H9 (cell line): ENCODE data around the gene SLC7A5. TPM values are rescaled to one million over a fixed set of nuclear protein-coding genes. Genes with fewer than 3 reads are reported as not detected.
"Not testable (repeated sequence)": the region's sequence is repeated elsewhere in the genome, so short reads cannot be mapped to it uniquely, and the experiment has no call there.

Experiments
- DNase-seq: peaks from one replicate; pipeline ENCODE4 v3.0.0-alpha.2; 2017
- H2AFZ ChIP-seq: one replicate; pipeline ENCODE4 v1.6.1; 2013; ENCODE audit warnings: mild to moderate bottlenecking, low read length, control low read depth, moderate library complexity
- H2AK5ac ChIP-seq: 2 replicates; pipeline ENCODE4 v1.6.1; 2013; ENCODE audit warnings: low read length, control low read depth, mixed read lengths; ENCODE audit not compliant: insufficient read length
- H2BK120ac ChIP-seq: one replicate; pipeline ENCODE4 v1.6.1; 2013; ENCODE audit warnings: low read depth, mild to moderate bottlenecking, low read length, control low read depth, inconsistent platforms; ENCODE audit not compliant: poor library complexity, severe bottlenecking
- H2BK12ac ChIP-seq: 2 replicates; pipeline ENCODE4 v1.6.1; 2013; ENCODE audit warnings: low read length, control low read depth, mixed read lengths, low read depth; ENCODE audit not compliant: insufficient read length
- H2BK15ac ChIP-seq: 2 replicates; pipeline ENCODE4 v1.6.1; 2013; ENCODE audit warnings: low read depth, low read length, control low read depth
- H2BK20ac ChIP-seq: one replicate; pipeline ENCODE4 v1.6.1; 2013; ENCODE audit warnings: low read depth, mild to moderate bottlenecking, low read length, control low read depth, inconsistent platforms; ENCODE audit not compliant: poor library complexity, severe bottlenecking
- H2BK5ac ChIP-seq: 2 replicates; pipeline ENCODE4 v1.6.1; 2013; ENCODE audit warnings: low read length, control low read depth, mixed read lengths; ENCODE audit not compliant: insufficient read length
- H3K14ac ChIP-seq: 2 replicates; pipeline ENCODE4 v1.6.1; 2013; ENCODE audit warnings: low read length, control low read depth; ENCODE audit not compliant: insufficient read depth
- H3K18ac ChIP-seq: 2 replicates; pipeline ENCODE4 v1.6.1; 2013; ENCODE audit warnings: low read depth, mild to moderate bottlenecking, mixed read lengths, low read length, control low read depth; ENCODE audit not compliant: insufficient read length
- H3K23ac ChIP-seq: 2 replicates; pipeline ENCODE4 v1.6.1; 2013; ENCODE audit warnings: low read length, control low read depth, mixed read lengths, low read depth; ENCODE audit not compliant: insufficient read length
- H3K23me2 ChIP-seq: 2 replicates; pipeline ENCODE4 v1.6.1; 2013; ENCODE audit warnings: low read depth, mild to moderate bottlenecking, mixed read lengths, low read length, control low read depth; ENCODE audit not compliant: insufficient read length, poor library complexity, severe bottlenecking
- H3K27ac ChIP-seq: 2 replicates; pipeline ENCODE4 v1.5.1; 2013; ENCODE audit warnings: low read length, control low read depth, mixed read lengths, low read depth; ENCODE audit not compliant: insufficient read length
- H3K27me3 ChIP-seq: 2 replicates; pipeline ENCODE4 v1.6.1; 2013; ENCODE audit warnings: low read length, control low read depth, inconsistent platforms; ENCODE audit not compliant: insufficient read depth
- H3K4ac ChIP-seq: 2 replicates; pipeline ENCODE4 v1.6.1; 2013; ENCODE audit warnings: low read depth, mild to moderate bottlenecking, control low read depth, inconsistent platforms, low read length, moderate library complexity
- H3K4me1 ChIP-seq: 2 replicates; pipeline ENCODE4 v1.6.1; 2013; ENCODE audit warnings: low read length, control low read depth, inconsistent platforms; ENCODE audit not compliant: insufficient read depth
- H3K4me2 ChIP-seq: 2 replicates; pipeline ENCODE4 v1.6.1; 2013; ENCODE audit warnings: low read length, control low read depth, mixed read lengths; ENCODE audit not compliant: insufficient read length, insufficient read depth
- H3K56ac ChIP-seq: 2 replicates; pipeline ENCODE4 v1.6.1; 2013; ENCODE audit warnings: low read depth, mild to moderate bottlenecking, mixed read lengths, low read length, control low read depth; ENCODE audit not compliant: insufficient read length
- H3K79me1 ChIP-seq: 2 replicates; pipeline ENCODE4 v1.6.1; 2013; ENCODE audit warnings: low read depth, mild to moderate bottlenecking, moderate library complexity, low read length, control low read depth, inconsistent platforms; ENCODE audit not compliant: insufficient read depth, poor library complexity, severe bottlenecking
- H3K79me2 ChIP-seq: 2 replicates; pipeline ENCODE4 v1.6.1; 2013; ENCODE audit warnings: low read length, control low read depth, inconsistent platforms; ENCODE audit not compliant: insufficient read depth
- H3K9ac ChIP-seq: 2 replicates; pipeline ENCODE4 v1.6.1; 2013; ENCODE audit warnings: low read length, control low read depth, mixed read lengths; ENCODE audit not compliant: insufficient read length; ENCODE audit errors: extremely low read depth
- H3K9me3 ChIP-seq: one replicate; pipeline ENCODE4 v1.6.1; 2013; ENCODE audit warnings: low read depth, low read length, inconsistent platforms; ENCODE audit not compliant: control insufficient read depth
- H3T11ph ChIP-seq: one replicate; pipeline ENCODE4 v1.6.1; 2013; ENCODE audit warnings: mild to moderate bottlenecking, low read length, control low read depth, inconsistent platforms
- H4K20me1 ChIP-seq: one replicate; pipeline ENCODE4 v1.6.1; 2013; ENCODE audit not compliant: control insufficient read depth, insufficient read length, insufficient read depth
- H4K5ac ChIP-seq: 2 replicates; pipeline ENCODE4 v1.6.1; 2013; ENCODE audit warnings: low read depth, mild to moderate bottlenecking, mixed read lengths, low read length, control low read depth; ENCODE audit not compliant: insufficient read length
- H4K8ac ChIP-seq: replicated peaks from 2 replicates; pipeline ENCODE4 v1.6.1; 2013; ENCODE audit warnings: low read length, control low read depth, mixed read lengths, low read depth; ENCODE audit not compliant: insufficient read length
- H4K91ac ChIP-seq: 2 replicates; pipeline ENCODE4 v1.6.1; 2013; ENCODE audit warnings: low read depth, mild to moderate bottlenecking, moderate library complexity, mixed read lengths, low read length, control low read depth; ENCODE audit not compliant: insufficient read length
- H3K27ac Mint-ChIP-seq, 3 experiments: 2 replicates in 2 of 3; 3 replicates in 1 of 3; pipeline ENCODE4 v1.8.0; 2020 to 2021; ENCODE audit warnings: mixed read lengths in 3 of 3, mild to moderate bottlenecking in 1 of 3, moderate library complexity in 1 of 3
- H3K27me3 Mint-ChIP-seq: 2 replicates; pipeline ENCODE4 v1.8.0; 2021; ENCODE audit warnings: low read depth, mild to moderate bottlenecking, moderate library complexity, mixed read lengths
- H3K36me3 Mint-ChIP-seq, 3 experiments: 2 replicates in 2 of 3; 3 replicates in 1 of 3; pipeline ENCODE4 v1.8.0; 2020 to 2021; ENCODE audit warnings: low read depth in 3 of 3, mixed read lengths in 3 of 3; ENCODE audit not compliant: insufficient read depth in 1 of 3
- H3K4me1 Mint-ChIP-seq, 2 experiments: 2 replicates each; pipeline ENCODE4 v1.8.0; 2020; ENCODE audit warnings: mixed read lengths in 2 of 2
- H3K4me3 Mint-ChIP-seq, 2 experiments: 2 replicates in 1 of 2; 3 replicates in 1 of 2; pipeline ENCODE4 v1.8.0; 2020 to 2021; ENCODE audit warnings: mild to moderate bottlenecking in 2 of 2, mixed read lengths in 2 of 2, moderate library complexity in 1 of 2
- H3K9me3 Mint-ChIP-seq, 2 experiments: 2 replicates in 1 of 2; 3 replicates in 1 of 2; pipeline ENCODE4 v1.8.0; 2020; ENCODE audit warnings: mild to moderate bottlenecking in 2 of 2, mixed read lengths in 2 of 2, moderate library complexity in 1 of 2
- WGBS: extraction: QIAGEN DNeasy Blood & Tissue Kit; methylation state at CpG from one replicate; pipeline ENCODE4 v1.1.7; 2013; ENCODE audit warnings: missing lambda C conversion rate, low lambda C conversion rate, mixed read lengths; ENCODE audit not compliant: insufficient read length; ENCODE audit errors: extremely low coverage; 5-methylcytosine and 5-hydroxymethylcytosine counted together
- total RNA-seq: library from RNA; stranded (reverse); gene quantifications from 2 replicates; pipeline ENCODE4 v1.2.1, GENCODE V29; 2021

The SLC7A5 gene
- total RNA-seq, 1 experiment from 2014 or later: 217 TPM

DNA sequence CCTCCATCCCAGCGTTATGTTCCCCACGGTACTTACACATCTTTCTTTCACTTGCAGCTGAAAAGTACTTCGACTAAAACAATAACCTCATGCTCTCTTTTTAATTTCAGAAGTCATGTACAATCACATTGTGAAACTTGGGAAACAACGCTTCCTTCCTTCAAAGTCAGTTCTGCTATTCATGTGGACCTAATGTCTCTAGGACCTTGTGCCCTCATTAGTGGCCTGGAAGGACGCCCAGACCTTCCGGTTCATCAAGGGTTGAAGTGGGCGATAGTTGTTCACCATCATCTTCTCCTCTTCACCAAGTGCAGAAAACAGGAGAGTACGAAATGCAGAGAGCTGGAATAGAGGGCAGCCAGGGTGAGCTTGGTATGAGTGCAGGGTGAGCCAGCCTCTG is 18.6 kb upstream of the SLC7A5 start:
- not testable (repeated sequence) for H4K91ac ChIP-seq, H2BK12ac ChIP-seq, H4K5ac ChIP-seq, H4K20me1 ChIP-seq, H3K79me2 ChIP-seq, H3K4me2 ChIP-seq, H2AFZ ChIP-seq, DNase-seq, H2BK20ac ChIP-seq, H3K27ac Mint-ChIP-seq, H3K9me3 Mint-ChIP-seq, H3K9ac ChIP-seq, H3K23ac ChIP-seq, H3T11ph ChIP-seq, H3K27ac ChIP-seq, H3K4ac ChIP-seq, H3K4me1 Mint-ChIP-seq, H3K56ac ChIP-seq, H3K18ac ChIP-seq, H3K27me3 Mint-ChIP-seq, H2BK5ac ChIP-seq, H3K23me2 ChIP-seq, H3K36me3 Mint-ChIP-seq, H2AK5ac ChIP-seq, H3K9me3 ChIP-seq, H3K27me3 ChIP-seq, H3K14ac ChIP-seq, H3K4me1 ChIP-seq, H2BK15ac ChIP-seq, H3K4me3 Mint-ChIP-seq, H2BK120ac ChIP-seq, H4K8ac ChIP-seq, H3K79me1 ChIP-seq
- WGBS: no CpG with 5 or more reads among the region's 8 CpGs

GRCh38 chr16:87885371-87885967 is 16.2 kb upstream of the SLC7A5 start:
- not testable (repeated sequence) for H3K27me3 ChIP-seq, H3K79me1 ChIP-seq, H3K14ac ChIP-seq, H3K9ac ChIP-seq, H2BK120ac ChIP-seq, H4K8ac ChIP-seq, H3K4me3 Mint-ChIP-seq, H2AK5ac ChIP-seq, H3K9me3 Mint-ChIP-seq, H3K18ac ChIP-seq, H3T11ph ChIP-seq, H3K56ac ChIP-seq, H2BK5ac ChIP-seq, H3K4me1 ChIP-seq, H3K23ac ChIP-seq, H3K23me2 ChIP-seq, H2BK12ac ChIP-seq, H2BK15ac ChIP-seq, H3K79me2 ChIP-seq, H2BK20ac ChIP-seq, H3K4me2 ChIP-seq, H4K5ac ChIP-seq, DNase-seq, H4K91ac ChIP-seq, H3K9me3 ChIP-seq, H3K4ac ChIP-seq, H3K36me3 Mint-ChIP-seq, H3K27ac ChIP-seq, H4K20me1 ChIP-seq, H2AFZ ChIP-seq
- no CpG with 5 or more reads among the region's 8 CpGs for WGBS
- Mint-ChIP-seq H3K4me1 (peaks cover 23 to 27% of the 10 kb centered on the region in 2 experiments), H3K27me3 (peaks cover 13% of the 10 kb centered on the region), H3K27ac (peak overlapping the region in 1 of 3 experiments; percentile 13; a peak in 2 of 7 replicates)
